GM23338 (cell line): ENCODE measurements around the gene TRAF3IP1.

Experiments used
- CREB1 ChIP-seq: fragments of 250-450 bp; sonication (Bioruptor Pico); IDR thresholded peaks from 2 replicates; pipeline ENCODE4 v1.5.0; 2020; ENCODE audit warnings: low read depth, mild to moderate bottlenecking, moderate library complexity
- EZH2 ChIP-seq: fragments of 200-600 bp; sonication (generic); IDR thresholded peaks from one replicate; pipeline ENCODE4 v1.8.0; 2017; ENCODE audit warnings: antibody characterized with exemption, mild to moderate bottlenecking, low read depth; ENCODE audit not compliant: unreplicated experiment
- EZH2phosphoT487 ChIP-seq: fragments of 200-600 bp; sonication (generic); IDR thresholded peaks from one replicate; pipeline ENCODE4 v1.8.1; 2018; ENCODE audit warnings: antibody characterized with exemption; ENCODE audit not compliant: unreplicated experiment
- JUNB ChIP-seq: IDR thresholded peaks from one replicate; pipeline ENCODE4 v1.6.1; 2016; ENCODE audit warnings: antibody characterized with exemption; ENCODE audit not compliant: unreplicated experiment
- NANOG ChIP-seq: IDR thresholded peaks from 2 replicates; pipeline ENCODE4 v1.6.1; 2016; ENCODE audit warnings: antibody characterized with exemption, borderline replicate concordance
- POLR2AphosphoS5 ChIP-seq: IDR thresholded peaks from 2 replicates; pipeline ENCODE4 v1.6.1; 2016; ENCODE audit warnings: antibody characterized with exemption, low read depth
- STAT1 ChIP-seq: IDR thresholded peaks from one replicate; pipeline ENCODE4 v1.6.1; 2016; ENCODE audit warnings: antibody characterized with exemption; ENCODE audit not compliant: unreplicated experiment
- TF ChIP-seq, protein P1 (sequence below), 2 experiments: fragments of 200-600 bp in 1 of 2; sonication (generic) in 1 of 2; conservative IDR thresholded peaks; 2 replicates each; pipeline versions ENCODE4 v1.5.1 to v1.6.1; 2016 to 2017; ENCODE audit warnings: antibody characterized with exemption in 2 of 2, low read depth in 2 of 2, mild to moderate bottlenecking in 2 of 2, moderate library complexity in 1 of 2
- TF ChIP-seq, protein P2 (sequence below): fragments of 250-450 bp; sonication (Bioruptor Pico); IDR thresholded peaks from 2 replicates; pipeline ENCODE4 v1.5.0; 2020; ENCODE audit warnings: mild to moderate bottlenecking, moderate library complexity
- TF ChIP-seq, protein P3 (sequence below): IDR thresholded peaks from one replicate; pipeline ENCODE4 v1.6.1; 2018; ENCODE audit warnings: antibody characterized with exemption; ENCODE audit not compliant: unreplicated experiment
- TF ChIP-seq, protein P4 (sequence below): IDR thresholded peaks from 2 replicates; pipeline ENCODE4 v1.6.1; 2016; ENCODE audit warnings: antibody characterized with exemption

DNA sequence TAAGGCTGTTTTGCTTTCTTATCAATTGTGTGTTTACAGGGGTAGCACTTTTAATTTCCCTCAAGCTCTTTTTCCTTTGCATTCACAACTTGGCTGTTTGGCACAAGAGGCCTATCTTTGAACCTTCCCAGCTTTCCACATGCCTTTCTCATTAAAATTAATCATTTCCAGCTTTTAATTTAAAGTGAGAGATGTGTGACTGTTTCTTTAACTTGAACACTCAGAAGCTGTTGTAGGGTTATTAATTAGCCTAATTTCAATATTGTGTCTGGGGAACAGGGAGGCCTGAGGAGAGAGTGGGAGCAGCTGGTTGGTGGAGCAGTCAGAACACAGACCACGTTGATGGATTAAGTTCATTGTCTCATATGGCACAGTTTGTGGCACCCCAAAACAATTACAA, 111.1 kb downstream of the TRAF3IP1 start:
- TF ChIP-seq, protein P1, sequence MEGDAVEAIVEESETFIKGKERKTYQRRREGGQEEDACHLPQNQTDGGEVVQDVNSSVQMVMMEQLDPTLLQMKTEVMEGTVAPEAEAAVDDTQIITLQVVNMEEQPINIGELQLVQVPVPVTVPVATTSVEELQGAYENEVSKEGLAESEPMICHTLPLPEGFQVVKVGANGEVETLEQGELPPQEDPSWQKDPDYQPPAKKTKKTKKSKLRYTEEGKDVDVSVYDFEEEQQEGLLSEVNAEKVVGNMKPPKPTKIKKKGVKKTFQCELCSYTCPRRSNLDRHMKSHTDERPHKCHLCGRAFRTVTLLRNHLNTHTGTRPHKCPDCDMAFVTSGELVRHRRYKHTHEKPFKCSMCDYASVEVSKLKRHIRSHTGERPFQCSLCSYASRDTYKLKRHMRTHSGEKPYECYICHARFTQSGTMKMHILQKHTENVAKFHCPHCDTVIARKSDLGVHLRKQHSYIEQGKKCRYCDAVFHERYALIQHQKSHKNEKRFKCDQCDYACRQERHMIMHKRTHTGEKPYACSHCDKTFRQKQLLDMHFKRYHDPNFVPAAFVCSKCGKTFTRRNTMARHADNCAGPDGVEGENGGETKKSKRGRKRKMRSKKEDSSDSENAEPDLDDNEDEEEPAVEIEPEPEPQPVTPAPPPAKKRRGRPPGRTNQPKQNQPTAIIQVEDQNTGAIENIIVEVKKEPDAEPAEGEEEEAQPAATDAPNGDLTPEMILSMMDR (conservative IDR thresholded peaks at IDR 0.05; ENCODE audit: low read depth in 2 of 2) = no peak
- TF ChIP-seq EZH2 = no peak
- TF ChIP-seq STAT1 = no peak
- TF ChIP-seq, protein P2, sequence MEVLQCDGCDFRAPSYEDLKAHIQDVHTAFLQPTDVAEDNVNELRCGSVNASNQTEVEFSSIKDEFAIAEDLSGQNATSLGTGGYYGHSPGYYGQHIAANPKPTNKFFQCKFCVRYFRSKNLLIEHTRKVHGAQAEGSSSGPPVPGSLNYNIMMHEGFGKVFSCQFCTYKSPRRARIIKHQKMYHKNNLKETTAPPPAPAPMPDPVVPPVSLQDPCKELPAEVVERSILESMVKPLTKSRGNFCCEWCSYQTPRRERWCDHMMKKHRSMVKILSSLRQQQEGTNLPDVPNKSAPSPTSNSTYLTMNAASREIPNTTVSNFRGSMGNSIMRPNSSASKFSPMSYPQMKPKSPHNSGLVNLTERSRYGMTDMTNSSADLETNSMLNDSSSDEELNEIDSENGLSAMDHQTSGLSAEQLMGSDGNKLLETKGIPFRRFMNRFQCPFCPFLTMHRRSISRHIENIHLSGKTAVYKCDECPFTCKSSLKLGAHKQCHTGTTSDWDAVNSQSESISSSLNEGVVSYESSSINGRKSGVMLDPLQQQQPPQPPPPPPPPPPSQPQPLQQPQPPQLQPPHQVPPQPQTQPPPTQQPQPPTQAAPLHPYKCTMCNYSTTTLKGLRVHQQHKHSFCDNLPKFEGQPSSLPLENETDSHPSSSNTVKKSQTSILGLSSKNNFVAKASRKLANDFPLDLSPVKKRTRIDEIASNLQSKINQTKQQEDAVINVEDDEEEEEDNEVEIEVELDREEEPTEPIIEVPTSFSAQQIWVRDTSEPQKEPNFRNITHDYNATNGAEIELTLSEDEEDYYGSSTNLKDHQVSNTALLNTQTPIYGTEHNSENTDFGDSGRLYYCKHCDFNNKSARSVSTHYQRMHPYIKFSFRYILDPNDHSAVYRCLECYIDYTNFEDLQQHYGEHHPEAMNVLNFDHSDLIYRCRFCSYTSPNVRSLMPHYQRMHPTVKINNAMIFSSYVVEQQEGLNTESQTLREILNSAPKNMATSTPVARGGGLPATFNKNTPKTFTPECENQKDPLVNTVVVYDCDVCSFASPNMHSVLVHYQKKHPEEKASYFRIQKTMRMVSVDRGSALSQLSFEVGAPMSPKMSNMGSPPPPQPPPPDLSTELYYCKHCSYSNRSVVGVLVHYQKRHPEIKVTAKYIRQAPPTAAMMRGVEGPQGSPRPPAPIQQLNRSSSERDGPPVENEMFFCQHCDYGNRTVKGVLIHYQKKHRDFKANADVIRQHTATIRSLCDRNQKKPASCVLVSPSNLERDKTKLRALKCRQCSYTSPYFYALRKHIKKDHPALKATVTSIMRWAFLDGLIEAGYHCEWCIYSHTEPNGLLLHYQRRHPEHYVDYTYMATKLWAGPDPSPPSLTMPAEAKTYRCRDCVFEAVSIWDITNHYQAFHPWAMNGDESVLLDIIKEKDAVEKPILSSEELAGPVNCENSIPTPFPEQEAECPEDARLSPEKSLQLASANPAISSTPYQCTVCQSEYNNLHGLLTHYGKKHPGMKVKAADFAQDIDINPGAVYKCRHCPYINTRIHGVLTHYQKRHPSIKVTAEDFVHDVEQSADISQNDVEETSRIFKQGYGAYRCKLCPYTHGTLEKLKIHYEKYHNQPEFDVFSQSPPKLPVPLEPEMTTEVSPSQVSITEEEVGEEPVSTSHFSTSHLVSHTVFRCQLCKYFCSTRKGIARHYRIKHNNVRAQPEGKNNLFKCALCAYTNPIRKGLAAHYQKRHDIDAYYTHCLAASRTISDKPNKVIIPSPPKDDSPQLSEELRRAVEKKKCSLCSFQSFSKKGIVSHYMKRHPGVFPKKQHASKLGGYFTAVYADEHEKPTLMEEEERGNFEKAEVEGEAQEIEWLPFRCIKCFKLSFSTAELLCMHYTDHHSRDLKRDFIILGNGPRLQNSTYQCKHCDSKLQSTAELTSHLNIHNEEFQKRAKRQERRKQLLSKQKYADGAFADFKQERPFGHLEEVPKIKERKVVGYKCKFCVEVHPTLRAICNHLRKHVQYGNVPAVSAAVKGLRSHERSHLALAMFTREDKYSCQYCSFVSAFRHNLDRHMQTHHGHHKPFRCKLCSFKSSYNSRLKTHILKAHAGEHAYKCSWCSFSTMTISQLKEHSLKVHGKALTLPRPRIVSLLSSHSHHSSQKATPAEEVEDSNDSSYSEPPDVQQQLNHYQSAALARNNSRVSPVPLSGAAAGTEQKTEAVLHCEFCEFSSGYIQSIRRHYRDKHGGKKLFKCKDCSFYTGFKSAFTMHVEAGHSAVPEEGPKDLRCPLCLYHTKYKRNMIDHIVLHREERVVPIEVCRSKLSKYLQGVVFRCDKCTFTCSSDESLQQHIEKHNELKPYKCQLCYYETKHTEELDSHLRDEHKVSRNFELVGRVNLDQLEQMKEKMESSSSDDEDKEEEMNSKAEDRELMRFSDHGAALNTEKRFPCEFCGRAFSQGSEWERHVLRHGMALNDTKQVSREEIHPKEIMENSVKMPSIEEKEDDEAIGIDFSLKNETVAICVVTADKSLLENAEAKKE = no peak
- no peak for TF ChIP-seq EZH2phosphoT487
- TF ChIP-seq, protein P3, sequence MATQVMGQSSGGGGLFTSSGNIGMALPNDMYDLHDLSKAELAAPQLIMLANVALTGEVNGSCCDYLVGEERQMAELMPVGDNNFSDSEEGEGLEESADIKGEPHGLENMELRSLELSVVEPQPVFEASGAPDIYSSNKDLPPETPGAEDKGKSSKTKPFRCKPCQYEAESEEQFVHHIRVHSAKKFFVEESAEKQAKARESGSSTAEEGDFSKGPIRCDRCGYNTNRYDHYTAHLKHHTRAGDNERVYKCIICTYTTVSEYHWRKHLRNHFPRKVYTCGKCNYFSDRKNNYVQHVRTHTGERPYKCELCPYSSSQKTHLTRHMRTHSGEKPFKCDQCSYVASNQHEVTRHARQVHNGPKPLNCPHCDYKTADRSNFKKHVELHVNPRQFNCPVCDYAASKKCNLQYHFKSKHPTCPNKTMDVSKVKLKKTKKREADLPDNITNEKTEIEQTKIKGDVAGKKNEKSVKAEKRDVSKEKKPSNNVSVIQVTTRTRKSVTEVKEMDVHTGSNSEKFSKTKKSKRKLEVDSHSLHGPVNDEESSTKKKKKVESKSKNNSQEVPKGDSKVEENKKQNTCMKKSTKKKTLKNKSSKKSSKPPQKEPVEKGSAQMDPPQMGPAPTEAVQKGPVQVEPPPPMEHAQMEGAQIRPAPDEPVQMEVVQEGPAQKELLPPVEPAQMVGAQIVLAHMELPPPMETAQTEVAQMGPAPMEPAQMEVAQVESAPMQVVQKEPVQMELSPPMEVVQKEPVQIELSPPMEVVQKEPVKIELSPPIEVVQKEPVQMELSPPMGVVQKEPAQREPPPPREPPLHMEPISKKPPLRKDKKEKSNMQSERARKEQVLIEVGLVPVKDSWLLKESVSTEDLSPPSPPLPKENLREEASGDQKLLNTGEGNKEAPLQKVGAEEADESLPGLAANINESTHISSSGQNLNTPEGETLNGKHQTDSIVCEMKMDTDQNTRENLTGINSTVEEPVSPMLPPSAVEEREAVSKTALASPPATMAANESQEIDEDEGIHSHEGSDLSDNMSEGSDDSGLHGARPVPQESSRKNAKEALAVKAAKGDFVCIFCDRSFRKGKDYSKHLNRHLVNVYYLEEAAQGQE = no peak
- no peak for TF ChIP-seq POLR2AphosphoS5
- TF ChIP-seq NANOG = no peak
- TF ChIP-seq JUNB = no peak
- TF ChIP-seq, protein P4, sequence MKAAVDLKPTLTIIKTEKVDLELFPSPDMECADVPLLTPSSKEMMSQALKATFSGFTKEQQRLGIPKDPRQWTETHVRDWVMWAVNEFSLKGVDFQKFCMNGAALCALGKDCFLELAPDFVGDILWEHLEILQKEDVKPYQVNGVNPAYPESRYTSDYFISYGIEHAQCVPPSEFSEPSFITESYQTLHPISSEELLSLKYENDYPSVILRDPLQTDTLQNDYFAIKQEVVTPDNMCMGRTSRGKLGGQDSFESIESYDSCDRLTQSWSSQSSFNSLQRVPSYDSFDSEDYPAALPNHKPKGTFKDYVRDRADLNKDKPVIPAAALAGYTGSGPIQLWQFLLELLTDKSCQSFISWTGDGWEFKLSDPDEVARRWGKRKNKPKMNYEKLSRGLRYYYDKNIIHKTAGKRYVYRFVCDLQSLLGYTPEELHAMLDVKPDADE = no peak
- TF ChIP-seq CREB1 (CRISPR knock-in tag) = no peak
